HepG2 (cell line): Measurements from ENCODE around the gene ETFA. TPM values are rescaled to one million over a fixed set of nuclear protein-coding genes. Genes with fewer than 3 reads are reported as not detected.

Source experiments
- ARID3A ChIP-seq: IDR thresholded peaks from 2 replicates; pipeline ENCODE4 v1.6.1; 2012; ENCODE audit warnings: low read depth, low read length, improper control_type of control experiment
- HMGXB3 ChIP-seq: sonication (generic); formaldehyde crosslinking; IDR thresholded peaks from 2 replicates; pipeline ENCODE4 v1.4.0; 2020; ENCODE audit warnings: missing genetic modification reagents, borderline replicate concordance
- MAF1 ChIP-seq: sonication (generic); formaldehyde crosslinking; IDR thresholded peaks from 2 replicates; pipeline ENCODE4 v1.5.0; 2020; ENCODE audit warnings: missing genetic modification reagents, borderline replicate concordance
- MEF2D ChIP-seq: sonication (generic); formaldehyde crosslinking; IDR thresholded peaks from 2 replicates; pipeline ENCODE4 v1.5.1; 2020; ENCODE audit warnings: mild to moderate bottlenecking, missing genetic modification reagents
- NAIF1 ChIP-seq: sonication (generic); formaldehyde crosslinking; IDR thresholded peaks from 2 replicates; pipeline ENCODE4 v1.5.0; 2020; ENCODE audit warnings: mild to moderate bottlenecking, missing genetic modification reagents, borderline replicate concordance
- SCMH1 ChIP-seq: sonication (generic); formaldehyde crosslinking; IDR thresholded peaks from 2 replicates; pipeline ENCODE4 v1.9.0; 2021; ENCODE audit warnings: missing genetic modification reagents, mild to moderate bottlenecking, borderline replicate concordance
- SIN3B ChIP-seq: fragments of 150-350 bp; IDR thresholded peaks from 2 replicates; pipeline ENCODE4 v1.6.1; 2014; ENCODE audit warnings: low read length
- SIX1 ChIP-seq: sonication (generic); formaldehyde crosslinking; IDR thresholded peaks from 2 replicates; pipeline ENCODE4 v1.4.0; 2020; ENCODE audit warnings: missing genetic modification reagents, borderline replicate concordance
- SKI ChIP-seq: fragments of 450-650 bp; IDR thresholded peaks from one replicate; pipeline ENCODE4 v1.6.1; 2018; ENCODE audit warnings: mild to moderate bottlenecking; ENCODE audit not compliant: partially characterized antibody
- TEAD3 ChIP-seq: optimal IDR thresholded peaks from 2 replicates; pipeline ENCODE3; 2016; ENCODE audit warnings: borderline replicate concordance
- ZBTB25 ChIP-seq: IDR thresholded peaks from 2 replicates; pipeline ENCODE4 v1.6.1; 2018; ENCODE audit warnings: missing genetic modification reagents
- ZNF124 ChIP-seq: sonication (generic); formaldehyde crosslinking; IDR thresholded peaks from 2 replicates; pipeline ENCODE4 v1.4.0; 2020; ENCODE audit warnings: missing genetic modification reagents
- ZNF33B ChIP-seq: sonication (generic); formaldehyde crosslinking; IDR thresholded peaks from 2 replicates; pipeline ENCODE4 v1.5.1; 2020; ENCODE audit warnings: mild to moderate bottlenecking, missing genetic modification reagents
- ZNF629 ChIP-seq: sonication (generic); formaldehyde crosslinking; conservative IDR thresholded peaks from 2 replicates; pipeline ENCODE4 v1.5.0; 2020; ENCODE audit warnings: missing genetic modification reagents
- ZNF883 ChIP-seq: sonication (generic); formaldehyde crosslinking; IDR thresholded peaks from 2 replicates; pipeline ENCODE4 v1.5.1; 2020; ENCODE audit warnings: mild to moderate bottlenecking, missing genetic modification reagents; ENCODE audit errors: not compliant biosample characterization
- ZXDC ChIP-seq: sonication (generic); formaldehyde crosslinking; IDR thresholded peaks from 2 replicates; pipeline ENCODE4 v1.5.0; 2020; ENCODE audit warnings: mild to moderate bottlenecking, missing genetic modification reagents
- polyA plus RNA-seq, 8 experiments: library from polyadenylated mRNA; depleted of rRNA in 3 of 8; stranded (reverse) in 7 of 8; unstranded in 1 of 8; fragments of >200 nt; fragmentation: Illumina TruSeq in 4 of 8; extraction: Trizol in 4 of 8; gene quantifications; 2 replicates each; pipeline versions ENCODE4 v1.2.1 to v1.2.3, GENCODE V29; 2011 to 2016; ENCODE audit warnings: low read depth in 4 of 8, missing spikeins in 1 of 8, mixed read lengths in 1 of 8; ENCODE audit not compliant: insufficient read depth in 1 of 8
- total RNA-seq, 5 experiments: library from RNA; depleted of rRNA; stranded (reverse); fragments of >200 nt; fragmentation: Illumina TruSeq; extraction: Trizol; gene quantifications; 2 replicates each; pipeline ENCODE4 v1.2.3, GENCODE V29; 2016; ENCODE audit warnings: low read depth in 1 of 5

ETFA gene
- total and polyA plus RNA-seq, 2 of the 13 experiments (the other 11 are each of a cell fraction or from before 2014, with no cell fraction given) = 291 to 396 TPM

- 0 out of 2 replicates have a peak, but pooled peaks have one; percentile 13 for TF ChIP-seq ZXDC (CRISPR knock-in tag)
- TF ChIP-seq MEF2D (CRISPR knock-in tag) = peak; percentile 38
- TF ChIP-seq ZNF124 (CRISPR knock-in tag) = no peak
- TF ChIP-seq SCMH1 (CRISPR knock-in tag) = no peak
- TF ChIP-seq ARID3A = no peak
- no peak for TF ChIP-seq SIX1 (CRISPR knock-in tag)
- TF ChIP-seq ZNF33B (CRISPR knock-in tag) = no peak
- TF ChIP-seq MAF1 = no peak
- no peak for TF ChIP-seq SKI
- TF ChIP-seq ZNF883 (CRISPR knock-in tag) = no peak
- peak; percentile 69; the same call in 1 of the 2 replicates for TF ChIP-seq NAIF1 (CRISPR knock-in tag)
- TF ChIP-seq TEAD3 (CRISPR knock-in tag) = peak; percentile 2
- no peak for TF ChIP-seq ZBTB25 (CRISPR knock-in tag)
- no peak for TF ChIP-seq SIN3B
- no peak for TF ChIP-seq HMGXB3 (CRISPR knock-in tag)
- no peak for TF ChIP-seq ZNF629 (CRISPR knock-in tag)
Observed at GRCh38 chr15:76345880-76346668, 34.8 kb upstream of the ETFA start (continued).
